IgD-negative memory B cell (primary cell): ENCODE results near the gene XPC. TPM values are rescaled to one million over a fixed set of nuclear protein-coding genes. Genes with fewer than 3 reads are reported as not detected.

Experiments used
- H3K27ac Mint-ChIP-seq, 3 donors: one replicate each; pipeline ENCODE4 v1.8.0; 2020 to 2022; ENCODE audit warnings: mild to moderate bottlenecking in 3 of 3, mixed read lengths in 3 of 3, moderate library complexity in 1 of 3
- H3K27me3 Mint-ChIP-seq: one replicate; pipeline ENCODE4 v1.8.0; 2021; ENCODE audit warnings: mixed read lengths
- H3K36me3 Mint-ChIP-seq: one replicate; pipeline ENCODE4 v1.8.0; 2020; ENCODE audit warnings: mild to moderate bottlenecking, mixed read lengths
- H3K4me1 Mint-ChIP-seq, 3 donors: one replicate each; pipeline ENCODE4 v1.8.0; 2020 to 2022; ENCODE audit warnings: mixed read lengths in 3 of 3, mild to moderate bottlenecking in 1 of 3
- H3K4me3 Mint-ChIP-seq, 4 donors: one replicate each; pipeline ENCODE4 v1.8.0; 2020 to 2022; ENCODE audit warnings: mild to moderate bottlenecking in 4 of 4, mixed read lengths in 4 of 4, moderate library complexity in 3 of 4
- H3K9me3 Mint-ChIP-seq, 3 donors: one replicate each; pipeline ENCODE4 v1.8.0; 2020 to 2021; ENCODE audit warnings: mixed read lengths in 3 of 3, mild to moderate bottlenecking in 1 of 3
- polyA plus RNA-seq: library from polyadenylated mRNA; unstranded; fragments of 300-500 nt; fragmentation: Illumina TruSeq; gene quantifications from one replicate; pipeline ENCODE4 v1.2.3, GENCODE V29; 2021

The XPC gene
- polyA plus RNA-seq, 1 donor from 2014 or later: 40.6 TPM

GRCh38 chr3:14170531-14171159 is 7.8 kb downstream of the XPC start:
- no peaks in the 10 kb centered on the region for H3K9me3 Mint-ChIP-seq
- peaks cover 16% of the 10 kb centered on the region for H3K36me3 Mint-ChIP-seq
- peak overlapping the region in 1 of 3 donors; percentile 85 for H3K27ac Mint-ChIP-seq
- no peaks in the 10 kb centered on the region for H3K27me3 Mint-ChIP-seq
- H3K4me1 Mint-ChIP-seq: peaks cover 29 to 33% (median 31%) of the 10 kb centered on the region in 3 donors
- H3K4me3 Mint-ChIP-seq: no peak overlapping the region

- H3K4me1 Mint-ChIP-seq: peaks cover 21 to 25% (median 23%) of the 10 kb centered on the region in 3 donors
- peaks cover 16% of the 10 kb centered on the region for H3K36me3 Mint-ChIP-seq
- H3K27ac Mint-ChIP-seq: no peak overlapping the region
- H3K4me3 Mint-ChIP-seq: no peak overlapping the region
- no peaks in the 10 kb centered on the region for H3K9me3 Mint-ChIP-seq
- no peaks in the 10 kb centered on the region for H3K27me3 Mint-ChIP-seq
Measured at GRCh38 chr3:14169871-14170270, 8.5 kb downstream of the XPC start.

- peaks cover 16% of the 10 kb centered on the region for H3K36me3 Mint-ChIP-seq
- no peaks in the 10 kb centered on the region for H3K27me3 Mint-ChIP-seq
- no peak overlapping the region for H3K4me3 Mint-ChIP-seq
- H3K27ac Mint-ChIP-seq: no peak overlapping the region
- peaks cover 18 to 22% (median 21%) of the 10 kb centered on the region in 3 donors for H3K4me1 Mint-ChIP-seq
- no peaks in the 10 kb centered on the region for H3K9me3 Mint-ChIP-seq
Measured at GRCh38 chr3:14169435-14169834, 9.0 kb downstream of the XPC start.

- no peak overlapping the region for H3K4me3 Mint-ChIP-seq
- peaks cover 8 to 14% (median 10%) of the 10 kb centered on the region in 3 donors for H3K4me1 Mint-ChIP-seq
- peaks cover 21% of the 10 kb centered on the region for H3K36me3 Mint-ChIP-seq
- no peak overlapping the region for H3K27ac Mint-ChIP-seq
- H3K9me3 Mint-ChIP-seq: peaks cover 4 to 5% (median 5%) of the 10 kb centered on the region in 3 donors
- no peaks in the 10 kb centered on the region for H3K27me3 Mint-ChIP-seq
Measured at GRCh38 chr3:14166877-14167603, 11.4 kb downstream of the XPC start.

- Mint-ChIP-seq H3K9me3 (peaks cover 8 to 15% (median 10%) of the 10 kb centered on the region in 3 donors), H3K4me1 (peaks cover 0 to 1% (median 0%) of the 10 kb centered on the region in 3 donors), H3K4me3 (no peak overlapping the region), H3K27me3 (no peaks in the 10 kb centered on the region), H3K36me3 (peaks cover 31% of the 10 kb centered on the region), H3K27ac (no peak overlapping the region)
Measured at GRCh38 chr3:14162178-14162577, 16.2 kb downstream of the XPC start.

GRCh38 chr3:14161282-14161681 is 17.1 kb downstream of the XPC start:
- Mint-ChIP-seq H3K9me3 (peaks cover 8 to 15% (median 10%) of the 10 kb centered on the region in 3 donors), H3K36me3 (peaks cover 29% of the 10 kb centered on the region), H3K4me3 (no peak overlapping the region), H3K4me1 (peaks cover 0 to 1% (median 0%) of the 10 kb centered on the region in 3 donors), H3K27ac (no peak overlapping the region), H3K27me3 (no peaks in the 10 kb centered on the region)

GRCh38 chr3:14159426-14159825 is 19.0 kb downstream of the XPC start:
- Mint-ChIP-seq H3K4me3 (no peak overlapping the region), H3K27ac (no peak overlapping the region)

GRCh38 chr3:14158370-14158769 is 20.0 kb downstream of the XPC start:
- Mint-ChIP-seq H3K27ac (no peak overlapping the region), H3K4me3 (peak overlapping the region in 1 of 4 donors; percentile 82), H3K27me3 (no peaks in the 10 kb centered on the region), H3K4me1 (no peaks in the 10 kb centered on the region), H3K36me3 (peaks cover 30% of the 10 kb centered on the region), H3K9me3 (peaks cover 8 to 15% (median 10%) of the 10 kb centered on the region in 3 donors)

More at GRCh38 chr3:14159426-14159825, 19.0 kb downstream of the XPC start:
- H3K27me3 Mint-ChIP-seq: no peaks in the 10 kb centered on the region
- no peaks in the 10 kb centered on the region for H3K4me1 Mint-ChIP-seq
- H3K9me3 Mint-ChIP-seq: peaks cover 8 to 15% (median 10%) of the 10 kb centered on the region in 3 donors
- peaks cover 30% of the 10 kb centered on the region for H3K36me3 Mint-ChIP-seq

- Mint-ChIP-seq H3K27ac (no peak overlapping the region), H3K36me3 (peaks cover 28% of the 10 kb centered on the region), H3K27me3 (no peaks in the 10 kb centered on the region), H3K4me1 (no peaks in the 10 kb centered on the region), H3K9me3 (peaks cover 8 to 15% (median 10%) of the 10 kb centered on the region in 3 donors), H3K4me3 (no peak overlapping the region)
Measured at GRCh38 chr3:14157951-14158350, 20.4 kb downstream of the XPC start.

GRCh38 chr3:14156843-14157561 is 21.4 kb downstream of the XPC start:
- H3K4me1 Mint-ChIP-seq: no peaks in the 10 kb centered on the region

GRCh38 chr3:14156201-14156600 is 22.2 kb downstream of the XPC start:
- Mint-ChIP-seq H3K36me3 (peaks cover 17% of the 10 kb centered on the region), H3K4me3 (no peak overlapping the region)

More at GRCh38 chr3:14156843-14157561, 21.4 kb downstream of the XPC start:
- Mint-ChIP-seq H3K36me3 (peaks cover 24% of the 10 kb centered on the region), H3K27ac (peak overlapping the region in 2 of 3 donors; percentile 39 to 49), H3K4me3 (no peak overlapping the region), H3K9me3 (peaks cover 2 to 10% (median 6%) of the 10 kb centered on the region in 3 donors), H3K27me3 (no peaks in the 10 kb centered on the region)

GRCh38 chr3:14154895-14155440 is 23.4 kb downstream of the XPC start:
- no peak overlapping the region for H3K27ac Mint-ChIP-seq
- no peaks in the 10 kb centered on the region for H3K9me3 Mint-ChIP-seq
- peaks cover 8% of the 10 kb centered on the region for H3K36me3 Mint-ChIP-seq
- H3K4me3 Mint-ChIP-seq: no peak overlapping the region
- H3K27me3 Mint-ChIP-seq: no peaks in the 10 kb centered on the region
- no peaks in the 10 kb centered on the region for H3K4me1 Mint-ChIP-seq

More at GRCh38 chr3:14156201-14156600, 22.2 kb downstream of the XPC start:
- Mint-ChIP-seq H3K9me3 (peaks cover 0 to 3% (median 2%) of the 10 kb centered on the region in 3 donors), H3K27me3 (no peaks in the 10 kb centered on the region), H3K4me1 (no peaks in the 10 kb centered on the region), H3K27ac (peak overlapping the region in 1 of 3 donors; percentile 49)

- Mint-ChIP-seq H3K27ac (peak overlapping the region in 1 of 3 donors; percentile 55), H3K9me3 (no peaks in the 10 kb centered on the region), H3K36me3 (peaks cover 7% of the 10 kb centered on the region), H3K4me3 (no peak overlapping the region), H3K4me1 (no peaks in the 10 kb centered on the region), H3K27me3 (no peaks in the 10 kb centered on the region)
Measured at GRCh38 chr3:14154276-14154675, 24.1 kb downstream of the XPC start.

GRCh38 chr3:14153663-14154062 is 24.7 kb downstream of the XPC start:
- no peaks in the 10 kb centered on the region for H3K27me3 Mint-ChIP-seq
- peak overlapping the region in 1 of 3 donors; percentile 68 for H3K27ac Mint-ChIP-seq
- no peak overlapping the region for H3K4me3 Mint-ChIP-seq
- H3K36me3 Mint-ChIP-seq: peaks cover 4% of the 10 kb centered on the region
- H3K9me3 Mint-ChIP-seq: no peaks in the 10 kb centered on the region
- no peaks in the 10 kb centered on the region for H3K4me1 Mint-ChIP-seq

- Mint-ChIP-seq H3K4me3 (no peak overlapping the region), H3K27me3 (no peaks in the 10 kb centered on the region), H3K36me3 (peaks cover 4% of the 10 kb centered on the region), H3K27ac (peak overlapping the region in 1 of 3 donors; percentile 49), H3K9me3 (no peaks in the 10 kb centered on the region), H3K4me1 (no peaks in the 10 kb centered on the region)
Measured at GRCh38 chr3:14152963-14153355, 25.4 kb downstream of the XPC start.
